OCI-LY3 (cell line): Measurements from ENCODE around the gene ANKRD44.

Experiments used
- EZH2phosphoT487 ChIP-seq: fragments of 200-600 bp; shearing (Covaris generic); IDR thresholded peaks from 2 replicates; pipeline ENCODE4 v1.6.1; 2018; ENCODE audit warnings: antibody characterized with exemption, mixed run types, low read depth
- TF ChIP-seq, protein P1 (sequence below): fragments of 200-600, 300-600 bp; sonication (generic); IDR thresholded peaks from 2 replicates; pipeline ENCODE4 v1.5.1; 2014; ENCODE audit warnings: antibody characterized with exemption, low read length, low read depth

DNA sequence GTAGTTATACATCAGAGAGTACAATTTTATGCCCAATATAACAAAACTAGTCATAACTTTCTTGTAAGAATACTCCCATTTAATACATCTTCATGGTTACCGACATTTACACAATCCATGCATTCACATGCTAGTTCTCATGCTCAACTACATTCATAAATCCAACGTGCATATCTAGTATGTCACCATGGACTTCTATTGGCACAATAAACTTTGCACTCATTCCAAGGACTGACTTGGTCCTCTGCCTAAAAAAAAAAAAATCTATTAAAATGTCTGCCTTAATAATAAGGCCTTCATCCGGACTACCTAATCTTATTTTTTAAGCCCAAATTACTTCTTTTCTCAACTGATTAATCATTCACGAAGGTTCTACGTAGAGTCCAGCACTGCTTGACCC is 276.3 kb downstream of the ANKRD44 start:
- TF ChIP-seq, protein P1, sequence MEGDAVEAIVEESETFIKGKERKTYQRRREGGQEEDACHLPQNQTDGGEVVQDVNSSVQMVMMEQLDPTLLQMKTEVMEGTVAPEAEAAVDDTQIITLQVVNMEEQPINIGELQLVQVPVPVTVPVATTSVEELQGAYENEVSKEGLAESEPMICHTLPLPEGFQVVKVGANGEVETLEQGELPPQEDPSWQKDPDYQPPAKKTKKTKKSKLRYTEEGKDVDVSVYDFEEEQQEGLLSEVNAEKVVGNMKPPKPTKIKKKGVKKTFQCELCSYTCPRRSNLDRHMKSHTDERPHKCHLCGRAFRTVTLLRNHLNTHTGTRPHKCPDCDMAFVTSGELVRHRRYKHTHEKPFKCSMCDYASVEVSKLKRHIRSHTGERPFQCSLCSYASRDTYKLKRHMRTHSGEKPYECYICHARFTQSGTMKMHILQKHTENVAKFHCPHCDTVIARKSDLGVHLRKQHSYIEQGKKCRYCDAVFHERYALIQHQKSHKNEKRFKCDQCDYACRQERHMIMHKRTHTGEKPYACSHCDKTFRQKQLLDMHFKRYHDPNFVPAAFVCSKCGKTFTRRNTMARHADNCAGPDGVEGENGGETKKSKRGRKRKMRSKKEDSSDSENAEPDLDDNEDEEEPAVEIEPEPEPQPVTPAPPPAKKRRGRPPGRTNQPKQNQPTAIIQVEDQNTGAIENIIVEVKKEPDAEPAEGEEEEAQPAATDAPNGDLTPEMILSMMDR, result no peak
- TF ChIP-seq EZH2phosphoT487, result no peak
